Activated T-cell treated with anti-CD3 and anti-CD28 coated beads for 4 hours (primary cell): ENCODE measurements around the gene LLPH.
A peak's percentile ranks its signal among the peaks of the same experiment; 100 is the strongest.

Source experiments
- DNase-seq: peaks from one replicate; pipeline ENCODE4 v3.0.0-alpha.2; 2020

The LLPH gene

GRCh38 chr12:66141299-66141698 lies 10.7 kb upstream of the LLPH start:
- no peak for DNase-seq

- DNase-seq, result no peak
Observed at GRCh38 chr12:66140731-66141130, 10.2 kb upstream of the LLPH start.

GRCh38 chr12:66139328-66139727 lies 8.8 kb upstream of the LLPH start:
- no peak for DNase-seq

- no peak for DNase-seq
Observed at GRCh38 chr12:66137937-66138336, 7.4 kb upstream of the LLPH start.

GRCh38 chr12:66132408-66132807 lies 1.9 kb upstream of the LLPH start:
- no peak for DNase-seq

- DNase-seq, result no peak
Observed at GRCh38 chr12:66131067-66131688, 628 bp upstream of the LLPH start.

- no peak for DNase-seq
Observed at GRCh38 chr12:66129934-66130266, 650 bp downstream of the LLPH start.

- DNase-seq, result no peak
Observed at GRCh38 chr12:66127650-66128049, 2.9 kb downstream of the LLPH start.

- no peak for DNase-seq
Observed at GRCh38 chr12:66120477-66120876, 10.1 kb downstream of the LLPH start.

- no peak for DNase-seq
Observed at GRCh38 chr12:66119870-66120241, 10.7 kb downstream of the LLPH start.

- no peak for DNase-seq
Observed at GRCh38 chr12:66119229-66119869, 11.2 kb downstream of the LLPH start.

GRCh38 chr12:66118240-66118891 lies 12.2 kb downstream of the LLPH start:
- DNase-seq, result no peak

- no peak for DNase-seq
Observed at GRCh38 chr12:66117242-66117641, 13.3 kb downstream of the LLPH start.

- DNase-seq, result no peak
Observed at GRCh38 chr12:66115071-66115600, 15.4 kb downstream of the LLPH start.

- DNase-seq, result no peak
Observed at GRCh38 chr12:66113471-66113870, 17.1 kb downstream of the LLPH start.

- DNase-seq, result no peak
Observed at GRCh38 chr12:66111605-66112004, 18.9 kb downstream of the LLPH start.

- DNase-seq, result no peak
Observed at GRCh38 chr12:66109056-66109455, 21.5 kb downstream of the LLPH start.

GRCh38 chr12:66108386-66108785 lies 22.2 kb downstream of the LLPH start:
- no peak for DNase-seq

- DNase-seq, result peak; percentile 52
Observed at GRCh38 chr12:66107451-66107915, 23.1 kb downstream of the LLPH start.

- no peak for DNase-seq
Observed at GRCh38 chr12:66103016-66103913, 27.3 kb downstream of the LLPH start.

GRCh38 chr12:66092559-66093269 lies 37.8 kb downstream of the LLPH start:
- no peak for DNase-seq

GRCh38 chr12:66090157-66090556 lies 40.4 kb downstream of the LLPH start:
- no peak for DNase-seq
